Measurements from ENCODE around the gene EGR1. TPM values are rescaled to one million over a fixed set of nuclear protein-coding genes. Genes with fewer than 3 reads are reported as not detected.
A peak's percentile ranks its signal among the peaks of the same experiment; 100 is the strongest.

Gene EGR1
- polyA plus RNA-seq, 1 donor (not counting 4 experiments of a cell fraction or from before 2014, with no cell fraction given): 5.6 TPM

DNA sequence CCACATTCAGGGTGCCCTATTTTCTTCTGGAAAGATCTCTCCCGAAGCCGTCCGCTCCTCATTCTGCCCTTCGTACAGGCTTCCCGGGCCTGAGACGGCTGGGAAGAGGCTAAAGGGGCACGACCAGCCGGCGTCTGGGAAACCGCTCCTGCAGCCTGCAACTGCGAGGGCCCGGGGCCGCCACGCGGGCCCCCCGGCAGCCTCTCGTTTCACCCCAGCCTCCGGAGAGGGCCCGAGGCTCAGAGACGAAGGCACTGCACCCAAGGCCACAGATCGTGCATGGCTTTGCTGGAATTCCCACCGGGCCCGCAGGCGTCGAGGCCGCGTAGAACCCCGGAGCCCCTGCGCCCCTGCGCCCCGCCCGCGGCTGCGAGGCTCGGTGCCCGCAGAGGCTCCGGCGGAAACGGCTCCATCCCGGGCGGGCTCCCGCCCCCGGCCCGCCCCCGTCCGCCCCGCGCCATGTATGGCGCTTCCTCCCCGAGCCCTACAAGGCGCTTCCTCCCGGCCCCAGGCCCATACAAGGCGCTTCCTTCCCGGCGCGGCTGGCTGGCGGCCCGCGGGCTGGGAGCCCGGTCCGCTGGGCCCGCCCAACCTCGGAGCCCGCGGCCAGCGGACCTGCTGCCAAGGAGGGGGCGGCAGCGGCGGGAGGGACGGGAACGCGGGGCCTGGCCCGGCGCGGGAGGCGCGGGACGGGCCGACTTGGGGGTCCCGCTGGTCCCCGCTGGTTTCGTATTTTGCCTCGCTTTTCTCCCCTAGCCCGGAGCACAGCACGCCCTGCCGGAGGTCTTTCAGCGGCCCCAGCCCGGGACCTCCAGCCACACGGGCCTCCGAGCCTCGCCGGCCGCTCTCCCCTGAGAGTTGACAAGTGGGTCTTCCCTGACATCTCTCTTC is 26.6 kb downstream of the EGR1 start:
- FAIRE-seq: no peak
- H3K4me1 ChIP-seq (ENCODE audit: control insufficient read depth, extremely low read depth, insufficient read depth, low read length): peaks cover 53% of the 10 kb centered on the region

DNA sequence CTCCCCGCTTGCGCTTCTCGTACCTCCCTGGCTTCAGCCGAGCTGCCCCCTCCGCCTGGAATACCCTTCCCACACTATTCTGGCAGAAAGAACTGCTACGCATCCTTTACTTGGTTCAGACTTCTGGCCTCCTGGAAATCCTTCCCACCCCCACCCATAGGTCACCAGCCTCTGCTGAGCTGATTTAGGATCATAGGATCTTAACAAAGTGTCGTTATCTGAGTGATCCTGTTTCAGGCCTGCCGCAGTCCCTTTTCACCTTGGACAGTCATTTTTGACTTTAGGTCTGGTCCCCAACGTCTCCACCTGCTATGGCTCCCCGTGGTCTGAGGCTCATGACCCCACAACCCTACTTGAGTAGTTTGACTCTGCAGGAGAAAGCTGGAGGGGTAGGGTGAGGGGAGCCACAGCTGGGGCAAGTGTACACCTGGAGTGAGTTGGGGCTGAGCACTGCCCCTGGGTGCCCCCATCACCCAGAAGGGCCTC is 27.3 kb downstream of the EGR1 start:
- FAIRE-seq: no peak

More for the DNA sequence above, 26.6 kb downstream of the EGR1 start:
- Histone ChIP-seq H3K9ac (ENCODE audit: control insufficient read depth, extremely low read depth, insufficient read depth, low read length) (peak overlapping the region; percentile 63), H3K9me1 (ENCODE audit: control insufficient read depth, extremely low read depth, insufficient read depth, low read length) (no peaks in the 10 kb centered on the region), H3K36me3 (ENCODE audit: control insufficient read depth in 2 of 2, extremely low read depth in 1 of 2, insufficient read depth in 2 of 2, low read length in 2 of 2) (no peaks in the 10 kb centered on the region), H3K27me3 (ENCODE audit: control insufficient read depth, extremely low read depth, insufficient read depth, low read length) (no peaks in the 10 kb centered on the region), H3K79me2 (ENCODE audit: control insufficient read depth, insufficient read depth, low read length) (no peaks in the 10 kb centered on the region), H2AFZ (ENCODE audit: control insufficient read depth, low read length) (peak overlapping the region; percentile 75), H3K4me3 (ENCODE audit: control insufficient read depth in 2 of 3, extremely low read depth in 1 of 3, insufficient read depth in 2 of 3, low read depth in 1 of 3, low read length in 3 of 3) (peak overlapping the region; percentile 41 to 62 (median 61)), H3K9me3 (ENCODE audit: control insufficient read depth, low read depth, low read length) (no peaks in the 10 kb centered on the region), H3K27ac (ENCODE audit: control insufficient read depth, insufficient read depth, low read length) (peak overlapping the region; percentile 1), H4K20me1 (ENCODE audit: control insufficient read depth, extremely low read depth, insufficient read depth, low read length) (no peaks in the 10 kb centered on the region), H3K4me2 (ENCODE audit: control insufficient read depth, extremely low read depth, insufficient read depth, low read depth, low read length) (peak overlapping the region; percentile 90)
- no peak for DNase-seq (ENCODE audit: low read depth, low spot score)
- TF ChIP-seq EZH2 (IDR thresholded peaks at IDR 0.05; ENCODE audit: low read length): no peak
- TF ChIP-seq, protein P1, sequence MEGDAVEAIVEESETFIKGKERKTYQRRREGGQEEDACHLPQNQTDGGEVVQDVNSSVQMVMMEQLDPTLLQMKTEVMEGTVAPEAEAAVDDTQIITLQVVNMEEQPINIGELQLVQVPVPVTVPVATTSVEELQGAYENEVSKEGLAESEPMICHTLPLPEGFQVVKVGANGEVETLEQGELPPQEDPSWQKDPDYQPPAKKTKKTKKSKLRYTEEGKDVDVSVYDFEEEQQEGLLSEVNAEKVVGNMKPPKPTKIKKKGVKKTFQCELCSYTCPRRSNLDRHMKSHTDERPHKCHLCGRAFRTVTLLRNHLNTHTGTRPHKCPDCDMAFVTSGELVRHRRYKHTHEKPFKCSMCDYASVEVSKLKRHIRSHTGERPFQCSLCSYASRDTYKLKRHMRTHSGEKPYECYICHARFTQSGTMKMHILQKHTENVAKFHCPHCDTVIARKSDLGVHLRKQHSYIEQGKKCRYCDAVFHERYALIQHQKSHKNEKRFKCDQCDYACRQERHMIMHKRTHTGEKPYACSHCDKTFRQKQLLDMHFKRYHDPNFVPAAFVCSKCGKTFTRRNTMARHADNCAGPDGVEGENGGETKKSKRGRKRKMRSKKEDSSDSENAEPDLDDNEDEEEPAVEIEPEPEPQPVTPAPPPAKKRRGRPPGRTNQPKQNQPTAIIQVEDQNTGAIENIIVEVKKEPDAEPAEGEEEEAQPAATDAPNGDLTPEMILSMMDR (optimal IDR thresholded peaks at IDR 0.05 in 1 of 3, IDR thresholded peaks at IDR 0.05 in 1 of 3, conservative IDR thresholded peaks at IDR 0.05 in 1 of 3; ENCODE audit: extremely low read depth in 1 of 3, insufficient read depth in 2 of 3, low read length in 3 of 3): no peak
- dilution Hi-C loops (cut with MboI; ENCODE audit: extremely low pct_ligation_motif_present, low sequenced_read_pairs): no loop called here

More for the DNA sequence above, 27.3 kb downstream of the EGR1 start:
- H2AFZ ChIP-seq (ENCODE audit: control insufficient read depth, low read length): peak overlapping the region; percentile 68
- H3K27me3 ChIP-seq (ENCODE audit: control insufficient read depth, extremely low read depth, insufficient read depth, low read length): no peaks in the 10 kb centered on the region
- H3K27ac ChIP-seq (ENCODE audit: control insufficient read depth, insufficient read depth, low read length): peak overlapping the region; percentile 1
- peaks cover 53% of the 10 kb centered on the region for H3K4me1 ChIP-seq (ENCODE audit: control insufficient read depth, extremely low read depth, insufficient read depth, low read length)
- no peaks in the 10 kb centered on the region for H3K9me1 ChIP-seq (ENCODE audit: control insufficient read depth, extremely low read depth, insufficient read depth, low read length)
- no peak for TF ChIP-seq EZH2 (IDR thresholded peaks at IDR 0.05; ENCODE audit: low read length)
- TF ChIP-seq, protein P1 (optimal IDR thresholded peaks at IDR 0.05 in 1 of 3, IDR thresholded peaks at IDR 0.05 in 1 of 3, conservative IDR thresholded peaks at IDR 0.05 in 1 of 3; ENCODE audit: extremely low read depth in 1 of 3, insufficient read depth in 2 of 3, low read length in 3 of 3): no peak
- no peaks in the 10 kb centered on the region for H3K36me3 ChIP-seq (ENCODE audit: control insufficient read depth in 2 of 2, extremely low read depth in 1 of 2, insufficient read depth in 2 of 2, low read length in 2 of 2)
- H3K4me3 ChIP-seq (ENCODE audit: control insufficient read depth in 2 of 3, extremely low read depth in 1 of 3, insufficient read depth in 2 of 3, low read depth in 1 of 3, low read length in 3 of 3): peak overlapping the region; percentile 35 to 62 (median 61)
- no peaks in the 10 kb centered on the region for H4K20me1 ChIP-seq (ENCODE audit: control insufficient read depth, extremely low read depth, insufficient read depth, low read length)
- no peaks in the 10 kb centered on the region for H3K9me3 ChIP-seq (ENCODE audit: control insufficient read depth, low read depth, low read length)
- DNase-seq (ENCODE audit: low read depth, low spot score): no peak
- peak overlapping the region; percentile 63 for H3K9ac ChIP-seq (ENCODE audit: control insufficient read depth, extremely low read depth, insufficient read depth, low read length)
- dilution Hi-C loops (cut with MboI; ENCODE audit: extremely low pct_ligation_motif_present, low sequenced_read_pairs): no loop called here
- H3K79me2 ChIP-seq (ENCODE audit: control insufficient read depth, insufficient read depth, low read length): no peaks in the 10 kb centered on the region
- peak overlapping the region; percentile 90 for H3K4me2 ChIP-seq (ENCODE audit: control insufficient read depth, extremely low read depth, insufficient read depth, low read depth, low read length)
